Lower leg skin (tissue), 4 donors: ENCODE data around the gene EMX2. TPM values are rescaled to one million over a fixed set of nuclear protein-coding genes. Genes with fewer than 3 reads are reported as not detected.

ENCODE experiments used
- DNase-seq, 2 donors: peaks; one replicate each; pipeline ENCODE4 v3.0.0-alpha.2; 2019; ENCODE audit warnings: low spot score in 2 of 2
- H3K4me3 ChIP-seq: fragments of 200-600 bp; sonication (generic); 2 replicates; pipeline ENCODE4 v1.5.1; 2017; ENCODE audit warnings: mild to moderate bottlenecking, low read depth; ENCODE audit not compliant: poor library complexity, severe bottlenecking
- POLR2A ChIP-seq, 2 donors: fragments of 450-650 bp; IDR thresholded peaks; one replicate each; pipeline ENCODE4 v1.6.1; 2016 to 2017; ENCODE audit warnings: antibody characterized with exemption in 2 of 2, mild to moderate bottlenecking in 1 of 2, moderate library complexity in 1 of 2
- WGBS, 2 donors: methylation state at CpG; one replicate each; pipeline ENCODE4 v1.1.5; 2018; 5-methylcytosine and 5-hydroxymethylcytosine counted together
- intact Hi-C: fragments of 100-400 bp; cut with DNase I; formaldehyde crosslinking; loops from one replicate; pipeline ENCODE4 v1.15.0; 2023; ENCODE audit warnings: low total_unique reads
- total RNA-seq, 4 donors: library from RNA; depleted of rRNA; stranded (reverse); fragments of >200 nt; gene quantifications; one replicate each; pipeline ENCODE4 v1.1.0, GENCODE V29; 2016
- TF ChIP-seq, protein P1 (sequence below), 3 donors: fragments of 450-650 bp; IDR thresholded peaks; one replicate each; pipeline ENCODE4 v1.5.1; 2016; ENCODE audit warnings: antibody characterized with exemption in 3 of 3, mild to moderate bottlenecking in 3 of 3, moderate library complexity in 2 of 3

The EMX2 gene
- total RNA-seq, 4 donors from 2014 or later: 3.7 to 10.4 (median 7.2) TPM

- peak in 1 of 2 donors; percentile 40 for DNase-seq
- TF ChIP-seq, protein P1, sequence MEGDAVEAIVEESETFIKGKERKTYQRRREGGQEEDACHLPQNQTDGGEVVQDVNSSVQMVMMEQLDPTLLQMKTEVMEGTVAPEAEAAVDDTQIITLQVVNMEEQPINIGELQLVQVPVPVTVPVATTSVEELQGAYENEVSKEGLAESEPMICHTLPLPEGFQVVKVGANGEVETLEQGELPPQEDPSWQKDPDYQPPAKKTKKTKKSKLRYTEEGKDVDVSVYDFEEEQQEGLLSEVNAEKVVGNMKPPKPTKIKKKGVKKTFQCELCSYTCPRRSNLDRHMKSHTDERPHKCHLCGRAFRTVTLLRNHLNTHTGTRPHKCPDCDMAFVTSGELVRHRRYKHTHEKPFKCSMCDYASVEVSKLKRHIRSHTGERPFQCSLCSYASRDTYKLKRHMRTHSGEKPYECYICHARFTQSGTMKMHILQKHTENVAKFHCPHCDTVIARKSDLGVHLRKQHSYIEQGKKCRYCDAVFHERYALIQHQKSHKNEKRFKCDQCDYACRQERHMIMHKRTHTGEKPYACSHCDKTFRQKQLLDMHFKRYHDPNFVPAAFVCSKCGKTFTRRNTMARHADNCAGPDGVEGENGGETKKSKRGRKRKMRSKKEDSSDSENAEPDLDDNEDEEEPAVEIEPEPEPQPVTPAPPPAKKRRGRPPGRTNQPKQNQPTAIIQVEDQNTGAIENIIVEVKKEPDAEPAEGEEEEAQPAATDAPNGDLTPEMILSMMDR (IDR thresholded peaks at IDR 0.05): no peak
- TF ChIP-seq POLR2A (IDR thresholded peaks at IDR 0.05): no peak
- H3K4me3 ChIP-seq: no peak overlapping the region
- 60 to 65% methylated on average over 8 of the region's 8 CpGs for WGBS, 2 donors
- intact Hi-C loops: no loop called here
Observed at GRCh38 chr10:117519286-117519685, 23.3 kb upstream of the EMX2 start.

DNA sequence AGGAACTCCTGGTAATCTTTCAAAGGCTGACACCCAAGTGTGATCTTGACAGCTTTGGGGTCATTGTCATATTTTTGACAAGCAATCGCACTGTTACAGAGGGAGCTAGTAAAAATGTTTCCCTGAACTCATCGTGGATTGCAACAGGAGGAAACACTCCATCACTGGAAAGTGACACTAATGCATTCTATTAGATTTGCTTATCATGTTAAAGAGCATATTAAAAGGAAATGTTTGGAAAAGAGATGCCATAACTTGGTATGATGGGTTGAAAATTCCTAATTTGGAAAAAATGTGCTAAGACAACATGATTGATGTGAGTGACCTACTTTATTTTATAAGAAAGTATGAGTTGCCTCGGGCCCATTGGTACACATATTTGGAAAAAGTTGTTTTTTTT lies 22.7 kb upstream of the EMX2 start:
- intact Hi-C loops: no loop called here
- WGBS, 2 donors: 33 to 44% methylated on average over 3 of the region's 3 CpGs
- no peak overlapping the region for H3K4me3 ChIP-seq
- peak in 1 of 2 donors; percentile 3 for DNase-seq
- TF ChIP-seq, protein P1 (IDR thresholded peaks at IDR 0.05): no peak
- TF ChIP-seq POLR2A (IDR thresholded peaks at IDR 0.05): no peak

DNA sequence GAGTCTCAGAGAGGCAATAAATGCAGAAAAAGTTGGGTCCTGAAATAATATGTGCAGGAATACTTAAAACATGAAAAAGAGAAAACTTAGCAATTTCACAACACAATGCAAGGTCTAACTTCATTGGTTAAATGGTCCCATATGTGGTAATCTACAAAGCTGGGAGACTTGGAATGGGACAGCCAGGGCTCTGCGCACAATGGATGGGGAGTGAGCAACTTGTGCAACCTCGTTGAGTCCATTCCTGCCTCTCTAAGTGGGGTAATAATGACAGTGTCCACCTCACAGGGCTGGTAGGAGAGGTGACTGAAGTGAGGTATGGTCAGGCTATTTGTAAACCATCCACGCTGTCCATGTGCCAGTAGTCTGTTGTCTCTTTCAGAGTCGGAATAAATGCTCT lies 11.8 kb upstream of the EMX2 start:
- no peak overlapping the region for H3K4me3 ChIP-seq
- 61 to 66% methylated on average over 4 of the region's 4 CpGs for WGBS, 2 donors
- TF ChIP-seq POLR2A (IDR thresholded peaks at IDR 0.05): no peak
- TF ChIP-seq, protein P1 (IDR thresholded peaks at IDR 0.05): no peak
- DNase-seq: peak in 1 of 2 donors; percentile 85
- intact Hi-C loops: loop anchor here (10.0 kb wide), 1 partner anchor 86 kb away; no protein-coding TSS in a partner anchor

- no peak for TF ChIP-seq POLR2A (IDR thresholded peaks at IDR 0.05)
- TF ChIP-seq, protein P1 (IDR thresholded peaks at IDR 0.05): no peak
- intact Hi-C loops: loop anchor here (10.0 kb wide), 1 partner anchor 87 kb away; no protein-coding TSS in a partner anchor
- no peak overlapping the region for H3K4me3 ChIP-seq
- WGBS, 2 donors: 44 to 56% methylated on average over 14 of the region's 14 CpGs
- DNase-seq: peak in 1 of 2 donors; percentile 82
Observed at GRCh38 chr10:117531371-117532002, 11.1 kb upstream of the EMX2 start.

GRCh38 chr10:117532003-117532385 lies 10.6 kb upstream of the EMX2 start:
- intact Hi-C loops: loop anchor here (10.0 kb wide), 1 partner anchor 87 kb away; no protein-coding TSS in a partner anchor
- peak in 1 of 2 donors; percentile 31 for DNase-seq
- TF ChIP-seq POLR2A (IDR thresholded peaks at IDR 0.05): no peak
- TF ChIP-seq, protein P1 (IDR thresholded peaks at IDR 0.05): no peak
- 35 to 49% methylated on average over 3 of the region's 3 CpGs for WGBS, 2 donors
- no peak overlapping the region for H3K4me3 ChIP-seq
